Measurements from ENCODE around the gene CACNA1D.
"Not testable (repeated sequence)": the region's sequence is repeated elsewhere in the genome, so short reads cannot be mapped to it uniquely, and the experiment has no call there.

CACNA1D gene

GRCh38 chr3:53658613-53659193, 164.3 kb downstream of the CACNA1D start:
- no peak overlapping the region for H3K4me3 ChIP-seq (ENCODE audit: low read length)
- H3K27me3 ChIP-seq (ENCODE audit: control insufficient read depth, insufficient read depth, low read length) = no peaks in the 10 kb centered on the region
- no peaks in the 10 kb centered on the region for H3K36me3 ChIP-seq (ENCODE audit: control insufficient read depth, insufficient read depth, low read length)
- no peaks in the 10 kb centered on the region for H3K4me1 ChIP-seq (ENCODE audit: control insufficient read depth, insufficient read depth, low read length)
- H3K9ac ChIP-seq (ENCODE audit: low read length) = no peak overlapping the region
- H3K9me3 ChIP-seq (ENCODE audit: control insufficient read depth, low read length) = no peaks in the 10 kb centered on the region

- no peaks in the 10 kb centered on the region for H3K27me3 ChIP-seq (ENCODE audit: control insufficient read depth, insufficient read depth, low read length)
- no peaks in the 10 kb centered on the region for H3K4me1 ChIP-seq (ENCODE audit: control insufficient read depth, insufficient read depth, low read length)
- no peak overlapping the region for H3K9ac ChIP-seq (ENCODE audit: low read length)
- H3K9me3 ChIP-seq (ENCODE audit: control insufficient read depth, low read length) = no peaks in the 10 kb centered on the region
- H3K36me3 ChIP-seq (ENCODE audit: control insufficient read depth, insufficient read depth, low read length) = no peaks in the 10 kb centered on the region
- no peak overlapping the region for H3K4me3 ChIP-seq (ENCODE audit: low read length)
Observed at GRCh38 chr3:53659996-53660395, 165.6 kb downstream of the CACNA1D start.

GRCh38 chr3:53661480-53661879, 167.1 kb downstream of the CACNA1D start:
- H3K36me3 ChIP-seq (ENCODE audit: control insufficient read depth, insufficient read depth, low read length) = no peaks in the 10 kb centered on the region

GRCh38 chr3:53664812-53665211, 170.4 kb downstream of the CACNA1D start:
- not testable (repeated sequence) for H3K9me3 ChIP-seq (ENCODE audit: control insufficient read depth, low read length); H3K9ac ChIP-seq (ENCODE audit: low read length); H3K4me1 ChIP-seq (ENCODE audit: control insufficient read depth, insufficient read depth, low read length); H3K4me3 ChIP-seq (ENCODE audit: low read length); H3K36me3 ChIP-seq (ENCODE audit: control insufficient read depth, insufficient read depth, low read length); H3K27me3 ChIP-seq (ENCODE audit: control insufficient read depth, insufficient read depth, low read length)

More at GRCh38 chr3:53661480-53661879, 167.1 kb downstream of the CACNA1D start:
- no peaks in the 10 kb centered on the region for H3K27me3 ChIP-seq (ENCODE audit: control insufficient read depth, insufficient read depth, low read length)
- H3K9me3 ChIP-seq (ENCODE audit: control insufficient read depth, low read length) = no peaks in the 10 kb centered on the region
- no peak overlapping the region for H3K9ac ChIP-seq (ENCODE audit: low read length)
- no peaks in the 10 kb centered on the region for H3K4me1 ChIP-seq (ENCODE audit: control insufficient read depth, insufficient read depth, low read length)
- H3K4me3 ChIP-seq (ENCODE audit: low read length) = no peak overlapping the region

- H3K9ac ChIP-seq (ENCODE audit: low read length) = no peak overlapping the region
- H3K4me3 ChIP-seq (ENCODE audit: low read length) = no peak overlapping the region
- H3K36me3 ChIP-seq (ENCODE audit: control insufficient read depth, insufficient read depth, low read length) = no peaks in the 10 kb centered on the region
- H3K9me3 ChIP-seq (ENCODE audit: control insufficient read depth, low read length) = no peaks in the 10 kb centered on the region
- no peaks in the 10 kb centered on the region for H3K4me1 ChIP-seq (ENCODE audit: control insufficient read depth, insufficient read depth, low read length)
- H3K27me3 ChIP-seq (ENCODE audit: control insufficient read depth, insufficient read depth, low read length) = no peaks in the 10 kb centered on the region
Observed at GRCh38 chr3:53665608-53666425, 171.4 kb downstream of the CACNA1D start.

- Histone ChIP-seq H3K9me3 (ENCODE audit: control insufficient read depth, low read length) (no peaks in the 10 kb centered on the region), H3K9ac (ENCODE audit: low read length) (no peak overlapping the region), H3K4me1 (ENCODE audit: control insufficient read depth, insufficient read depth, low read length) (no peaks in the 10 kb centered on the region), H3K27me3 (ENCODE audit: control insufficient read depth, insufficient read depth, low read length) (no peaks in the 10 kb centered on the region), H3K4me3 (ENCODE audit: low read length) (no peak overlapping the region), H3K36me3 (ENCODE audit: control insufficient read depth, insufficient read depth, low read length) (no peaks in the 10 kb centered on the region)
Observed at GRCh38 chr3:53668872-53669271, 174.5 kb downstream of the CACNA1D start.

GRCh38 chr3:53670721-53671120, 176.3 kb downstream of the CACNA1D start:
- H3K4me1 ChIP-seq (ENCODE audit: control insufficient read depth, insufficient read depth, low read length) = no peaks in the 10 kb centered on the region
- H3K27me3 ChIP-seq (ENCODE audit: control insufficient read depth, insufficient read depth, low read length) = no peaks in the 10 kb centered on the region
- no peak overlapping the region for H3K9ac ChIP-seq (ENCODE audit: low read length)
- H3K36me3 ChIP-seq (ENCODE audit: control insufficient read depth, insufficient read depth, low read length) = no peaks in the 10 kb centered on the region
- H3K9me3 ChIP-seq (ENCODE audit: control insufficient read depth, low read length) = no peaks in the 10 kb centered on the region
- H3K4me3 ChIP-seq (ENCODE audit: low read length) = no peak overlapping the region

GRCh38 chr3:53671192-53671960, 177.0 kb downstream of the CACNA1D start:
- Histone ChIP-seq H3K4me1 (ENCODE audit: control insufficient read depth, insufficient read depth, low read length) (no peaks in the 10 kb centered on the region), H3K36me3 (ENCODE audit: control insufficient read depth, insufficient read depth, low read length) (no peaks in the 10 kb centered on the region), H3K4me3 (ENCODE audit: low read length) (no peak overlapping the region), H3K27me3 (ENCODE audit: control insufficient read depth, insufficient read depth, low read length) (no peaks in the 10 kb centered on the region), H3K9ac (ENCODE audit: low read length) (no peak overlapping the region), H3K9me3 (ENCODE audit: control insufficient read depth, low read length) (no peaks in the 10 kb centered on the region)

- Histone ChIP-seq H3K9me3 (ENCODE audit: control insufficient read depth, low read length) (no peaks in the 10 kb centered on the region), H3K9ac (ENCODE audit: low read length) (no peak overlapping the region), H3K27me3 (ENCODE audit: control insufficient read depth, insufficient read depth, low read length) (no peaks in the 10 kb centered on the region), H3K4me1 (ENCODE audit: control insufficient read depth, insufficient read depth, low read length) (no peaks in the 10 kb centered on the region), H3K36me3 (ENCODE audit: control insufficient read depth, insufficient read depth, low read length) (no peaks in the 10 kb centered on the region), H3K4me3 (ENCODE audit: low read length) (no peak overlapping the region)
Observed at GRCh38 chr3:53671961-53672299, 177.5 kb downstream of the CACNA1D start.

- Histone ChIP-seq H3K4me3 (ENCODE audit: low read length) (no peak overlapping the region), H3K9ac (ENCODE audit: low read length) (no peak overlapping the region), H3K36me3 (ENCODE audit: control insufficient read depth, insufficient read depth, low read length) (no peaks in the 10 kb centered on the region), H3K27me3 (ENCODE audit: control insufficient read depth, insufficient read depth, low read length) (no peaks in the 10 kb centered on the region), H3K4me1 (ENCODE audit: control insufficient read depth, insufficient read depth, low read length) (no peaks in the 10 kb centered on the region), H3K9me3 (ENCODE audit: control insufficient read depth, low read length) (no peaks in the 10 kb centered on the region)
Observed at GRCh38 chr3:53672981-53673380, 178.6 kb downstream of the CACNA1D start.

GRCh38 chr3:53673722-53674350, 179.4 kb downstream of the CACNA1D start:
- no peaks in the 10 kb centered on the region for H3K27me3 ChIP-seq (ENCODE audit: control insufficient read depth, insufficient read depth, low read length)
- no peak overlapping the region for H3K9ac ChIP-seq (ENCODE audit: low read length)
- no peaks in the 10 kb centered on the region for H3K9me3 ChIP-seq (ENCODE audit: control insufficient read depth, low read length)
- no peaks in the 10 kb centered on the region for H3K4me1 ChIP-seq (ENCODE audit: control insufficient read depth, insufficient read depth, low read length)
- no peaks in the 10 kb centered on the region for H3K36me3 ChIP-seq (ENCODE audit: control insufficient read depth, insufficient read depth, low read length)
- no peak overlapping the region for H3K4me3 ChIP-seq (ENCODE audit: low read length)

GRCh38 chr3:53674582-53674981, 180.2 kb downstream of the CACNA1D start:
- H3K9me3 ChIP-seq (ENCODE audit: control insufficient read depth, low read length) = no peaks in the 10 kb centered on the region
- no peak overlapping the region for H3K4me3 ChIP-seq (ENCODE audit: low read length)
- no peak overlapping the region for H3K9ac ChIP-seq (ENCODE audit: low read length)
- no peaks in the 10 kb centered on the region for H3K27me3 ChIP-seq (ENCODE audit: control insufficient read depth, insufficient read depth, low read length)
- no peaks in the 10 kb centered on the region for H3K4me1 ChIP-seq (ENCODE audit: control insufficient read depth, insufficient read depth, low read length)
- no peaks in the 10 kb centered on the region for H3K36me3 ChIP-seq (ENCODE audit: control insufficient read depth, insufficient read depth, low read length)
